HEK293T (cell line): ENCODE results near the gene CRTAC1.

Experiments
- CTCF ChIA-PET: fragments of 350-600 bp; formaldehyde crosslinking; extraction: SDS; loops from one replicate; lab custom pipeline; 2021; ENCODE audit warnings: antibody characterized with exemption, inconsistent platforms; lab: Yijun Ruan, JAX
- POLR2A ChIA-PET: fragments of 350-600 bp; formaldehyde crosslinking; extraction: SDS; loops from one replicate; lab custom pipeline; 2020; ENCODE audit warnings: antibody characterized with exemption, inconsistent platforms; lab: Yijun Ruan, JAX
- DNase-seq: peaks from one replicate; pipeline ENCODE4 v3.0.0; 2012; ENCODE audit warnings: mixed read lengths; ENCODE audit errors: extremely low spot score
- ARNT ChIP-seq: fragments of 450-650 bp; IDR thresholded peaks from 2 replicates; pipeline ENCODE4 v1.6.1; 2017; ENCODE audit warnings: mild to moderate bottlenecking
- BHLHE40 ChIP-seq: fragments of 450-650 bp; IDR thresholded peaks from 2 replicates; pipeline ENCODE4 v1.6.1; 2016; ENCODE audit warnings: mild to moderate bottlenecking, moderate library complexity, borderline replicate concordance
- CTBP1 ChIP-seq: fragments of 450-650 bp; IDR thresholded peaks from 2 replicates; pipeline ENCODE4 v1.6.1; 2016; ENCODE audit warnings: borderline replicate concordance
- ELF4 ChIP-seq: fragments of 450-650 bp; IDR thresholded peaks from 2 replicates; pipeline ENCODE4 v1.6.1; 2017; ENCODE audit warnings: antibody characterized with exemption
- FOXA1 ChIP-seq: fragments of 450-650 bp; IDR thresholded peaks from 2 replicates; pipeline ENCODE4 v1.6.1; 2016; ENCODE audit warnings: mild to moderate bottlenecking
- FOXK2 ChIP-seq: fragments of 450-650 bp; IDR thresholded peaks from 2 replicates; pipeline ENCODE4 v1.6.1; 2016; ENCODE audit warnings: mild to moderate bottlenecking
- FOXM1 ChIP-seq: fragments of 450-650 bp; IDR thresholded peaks from 2 replicates; pipeline ENCODE4 v1.6.1; 2017; ENCODE audit warnings: mild to moderate bottlenecking, borderline replicate concordance
- HDGF ChIP-seq: fragments of 450-650 bp; IDR thresholded peaks from 2 replicates; pipeline ENCODE4 v1.6.1; 2017; ENCODE audit warnings: antibody characterized with exemption, borderline replicate concordance
- L3MBTL2 ChIP-seq: fragments of 450-650 bp; conservative IDR thresholded peaks from 2 replicates; pipeline ENCODE4 v1.6.1; 2016; ENCODE audit warnings: mild to moderate bottlenecking
- LEF1 ChIP-seq: fragments of 450-650 bp; IDR thresholded peaks from 2 replicates; pipeline ENCODE4 v1.6.1; 2017; ENCODE audit warnings: mild to moderate bottlenecking, borderline replicate concordance
- NFRKB ChIP-seq: fragments of 450-650 bp; IDR thresholded peaks from 2 replicates; pipeline ENCODE4 v1.6.1; 2016; ENCODE audit warnings: mild to moderate bottlenecking, moderate library complexity
- PKNOX1 ChIP-seq: fragments of 450-650 bp; IDR thresholded peaks from 2 replicates; pipeline ENCODE4 v1.6.1; 2016
- SP1 ChIP-seq: fragments of 450-650 bp; IDR thresholded peaks from 2 replicates; pipeline ENCODE4 v1.6.1; 2017
- SUZ12 ChIP-seq: fragments of 450-650 bp; IDR thresholded peaks from 2 replicates; pipeline ENCODE4 v1.6.1; 2016; ENCODE audit warnings: mild to moderate bottlenecking
- TARDBP ChIP-seq: fragments of 450-650 bp; IDR thresholded peaks from 2 replicates; pipeline ENCODE4 v1.6.1; 2016
- ZNF384 ChIP-seq: fragments of 450-650 bp; IDR thresholded peaks from 2 replicates; pipeline ENCODE4 v1.6.1; 2016

The CRTAC1 gene

GRCh38 chr10:97910661-97911060 lies 119.8 kb downstream of the CRTAC1 start:
- TF ChIP-seq L3MBTL2 (no peak), TARDBP (no peak), ELF4 (no peak), NFRKB (no peak), ARNT (no peak), HDGF (no peak), FOXK2 (no peak)
- DNase-seq, result no peak
- ChIA-PET CTCF (interaction anchor here (0.7 to 2.6 kb wide), 3 partner anchors 125 to 135 kb away, joined by 3 to 17 read pairs (median 4); no protein-coding TSS in a partner anchor), POLR2A (no interaction called here)

GRCh38 chr10:97907830-97908229 lies 122.6 kb downstream of the CRTAC1 start:
- DNase-seq, result no peak
- TF ChIP-seq ZNF384 (no peak), FOXA1 (no peak), SP1 (no peak), L3MBTL2 (no peak), CTBP1 (no peak), TARDBP (no peak), FOXM1 (no peak), HDGF (no peak), NFRKB (no peak), FOXK2 (no peak), ARNT (no peak), PKNOX1 (no peak), LEF1 (no peak), ELF4 (no peak)
- POLR2A ChIA-PET, result no interaction called here
- CTCF ChIA-PET, result no interaction called here

GRCh38 chr10:97907211-97907610 lies 123.2 kb downstream of the CRTAC1 start:
- CTCF ChIA-PET, result no interaction called here
- POLR2A ChIA-PET, result no interaction called here

GRCh38 chr10:97905276-97905675 lies 125.1 kb downstream of the CRTAC1 start:
- no peak for DNase-seq
- CTCF ChIA-PET, result interaction anchor here (0.6 to 1.8 kb wide), 3 partner anchors 35 to 123 kb away, joined by 3 to 5 read pairs (median 4); no protein-coding TSS in a partner anchor
- POLR2A ChIA-PET, result no interaction called here
- TF ChIP-seq ZNF384 (no peak), BHLHE40 (no peak), SP1 (no peak), NFRKB (no peak), PKNOX1 (no peak), LEF1 (no peak)

More at GRCh38 chr10:97907211-97907610, 123.2 kb downstream of the CRTAC1 start:
- TF ChIP-seq FOXA1 (no peak), SP1 (no peak), FOXK2 (no peak), BHLHE40 (no peak), ELF4 (no peak), ARNT (no peak), NFRKB (no peak), FOXM1 (no peak), HDGF (no peak), L3MBTL2 (no peak), PKNOX1 (no peak), SUZ12 (no peak), TARDBP (no peak), ZNF384 (no peak), LEF1 (no peak), CTBP1 (no peak)
- DNase-seq, result no peak

GRCh38 chr10:97904576-97904975 lies 125.8 kb downstream of the CRTAC1 start:
- CTCF ChIA-PET, result interaction anchor here (0.6 to 1.8 kb wide), 5 partner anchors 10 to 141 kb away, joined by 3 to 6 read pairs (median 4); no protein-coding TSS in a partner anchor
- POLR2A ChIA-PET, result no interaction called here
- TF ChIP-seq BHLHE40 (no peak), CTBP1 (no peak)
- DNase-seq, result no peak

GRCh38 chr10:97904018-97904381 lies 126.4 kb downstream of the CRTAC1 start:
- TF ChIP-seq L3MBTL2 (no peak), SP1 (no peak), ELF4 (no peak)
- ChIA-PET CTCF (interaction anchor here (1.0 to 2.1 kb wide), 3 partner anchors 11 to 124 kb away, joined by 3 to 5 read pairs (median 5); no protein-coding TSS in a partner anchor), POLR2A (interaction anchor here (1.1 kb wide), 1 partner anchor 144 kb away, joined by 3 read pairs; no protein-coding TSS in a partner anchor)
- no peak for DNase-seq
